ENCODE results near the gene MAPT.
"Not testable (repeated sequence)": the region's sequence is repeated elsewhere in the genome, so short reads cannot be mapped to it uniquely, and the experiment has no call there.

MAPT gene

GRCh38 chr17:45935710-45936509 is 41.6 kb downstream of the MAPT start:
- H3K9ac ChIP-seq = no peak overlapping the region
- H3K27ac ChIP-seq = no peak overlapping the region
- no peaks in the 10 kb centered on the region for H3K4me1 ChIP-seq
- no peaks in the 10 kb centered on the region for H3K27me3 ChIP-seq
- H3K9me3 ChIP-seq (replicated peaks in 1 of 11) = no peaks in the 10 kb centered on the region
- TF ChIP-seq Cebpa-rat (IDR thresholded peaks at IDR 0.05) = no peak
- no peak overlapping the region for H3K4me2 ChIP-seq
- H4K20me1 ChIP-seq = no peaks in the 10 kb centered on the region
- H3K36me3 ChIP-seq = no peaks in the 10 kb centered on the region
- H3K4me3 ChIP-seq = no peak overlapping the region

GRCh38 chr17:45936610-45937009 is 42.3 kb downstream of the MAPT start:
- Histone ChIP-seq H3K9me3 (replicated peaks in 1 of 11) (no peaks in the 10 kb centered on the region), H3K27ac (no peak overlapping the region), H3K4me1 (no peaks in the 10 kb centered on the region; a peak in 1 of 20 replicates), H3K36me3 (no peaks in the 10 kb centered on the region), H3K4me3 (no peak overlapping the region), H4K20me1 (no peaks in the 10 kb centered on the region), H3K4me2 (no peak overlapping the region), H3K27me3 (no peaks in the 10 kb centered on the region), H3K9ac (no peak overlapping the region)
- no peak for TF ChIP-seq Cebpa-rat (IDR thresholded peaks at IDR 0.05)

GRCh38 chr17:45937186-45937585 is 42.8 kb downstream of the MAPT start:
- not testable (repeated sequence) for H3K9me3 ChIP-seq (replicated peaks in 1 of 11); H3K9ac ChIP-seq; H4K20me1 ChIP-seq; H3K4me3 ChIP-seq; H3K4me1 ChIP-seq; H3K4me2 ChIP-seq; H3K27ac ChIP-seq; H3K36me3 ChIP-seq; H3K27me3 ChIP-seq

GRCh38 chr17:45939395-45939794 is 45.0 kb downstream of the MAPT start:
- Histone ChIP-seq H3K36me3 (no peaks in the 10 kb centered on the region), H3K9ac (no peak overlapping the region), H3K4me1 (peaks cover 0 to 8% (median 6%) of the 10 kb centered on the region in 10 experiments; a peak in 7 of 20 replicates), H3K4me2 (no peak overlapping the region), H4K20me1 (no peaks in the 10 kb centered on the region), H3K27me3 (no peaks in the 10 kb centered on the region), H3K4me3 (no peak overlapping the region), H3K27ac (no peak overlapping the region), H3K9me3 (replicated peaks in 1 of 11) (no peaks in the 10 kb centered on the region)
- TF ChIP-seq Cebpa-rat (IDR thresholded peaks at IDR 0.05) = no peak

GRCh38 chr17:45940293-45940692 is 45.9 kb downstream of the MAPT start:
- H3K27ac ChIP-seq = no peak overlapping the region
- no peaks in the 10 kb centered on the region for H3K9me3 ChIP-seq (replicated peaks in 1 of 11)
- no peak overlapping the region for H3K4me3 ChIP-seq
- no peak for TF ChIP-seq Cebpa-rat (IDR thresholded peaks at IDR 0.05)
- H3K4me2 ChIP-seq = no peak overlapping the region
- peaks cover 0 to 8% (median 6%) of the 10 kb centered on the region in 10 experiments; a peak in 7 of 20 replicates for H3K4me1 ChIP-seq
- no peak overlapping the region for H3K9ac ChIP-seq
- H4K20me1 ChIP-seq = no peaks in the 10 kb centered on the region
- H3K27me3 ChIP-seq = no peaks in the 10 kb centered on the region
- H3K36me3 ChIP-seq = no peaks in the 10 kb centered on the region

GRCh38 chr17:45940826-45941225 is 46.5 kb downstream of the MAPT start:
- no peaks in the 10 kb centered on the region for H4K20me1 ChIP-seq
- no peaks in the 10 kb centered on the region for H3K36me3 ChIP-seq
- H3K4me1 ChIP-seq = peaks cover 0 to 8% (median 6%) of the 10 kb centered on the region in 10 experiments; a peak in 7 of 20 replicates
- no peak for TF ChIP-seq Cebpa-rat (IDR thresholded peaks at IDR 0.05)
- no peaks in the 10 kb centered on the region for H3K9me3 ChIP-seq (replicated peaks in 1 of 11)
- H3K4me2 ChIP-seq = no peak overlapping the region
- no peak overlapping the region for H3K9ac ChIP-seq
- no peak overlapping the region for H3K4me3 ChIP-seq
- H3K27me3 ChIP-seq = no peaks in the 10 kb centered on the region
- no peak overlapping the region for H3K27ac ChIP-seq

- Histone ChIP-seq H3K9me3 (replicated peaks in 1 of 11) (no peaks in the 10 kb centered on the region), H3K4me3 (no peak overlapping the region), H3K4me1 (peaks cover 0 to 8% (median 6%) of the 10 kb centered on the region in 10 experiments; a peak in 7 of 20 replicates), H3K27me3 (no peaks in the 10 kb centered on the region), H3K27ac (no peak overlapping the region), H3K9ac (no peak overlapping the region), H3K36me3 (no peaks in the 10 kb centered on the region), H4K20me1 (no peaks in the 10 kb centered on the region), H3K4me2 (no peak overlapping the region)
- TF ChIP-seq Cebpa-rat (IDR thresholded peaks at IDR 0.05) = no peak
Observed at GRCh38 chr17:45941395-45941794, 47.0 kb downstream of the MAPT start.

- H3K27me3 ChIP-seq = no peaks in the 10 kb centered on the region
- H3K4me2 ChIP-seq = no peak overlapping the region
- no peak overlapping the region for H3K4me3 ChIP-seq
- no peaks in the 10 kb centered on the region for H3K36me3 ChIP-seq
- peaks cover 0 to 8% (median 6%) of the 10 kb centered on the region in 10 experiments; a peak in 7 of 20 replicates for H3K4me1 ChIP-seq
- TF ChIP-seq Cebpa-rat (IDR thresholded peaks at IDR 0.05) = no peak
- H3K9me3 ChIP-seq (replicated peaks in 1 of 11) = no peaks in the 10 kb centered on the region
- H3K27ac ChIP-seq = no peak overlapping the region
- no peak overlapping the region for H3K9ac ChIP-seq
- no peaks in the 10 kb centered on the region for H4K20me1 ChIP-seq
Observed at GRCh38 chr17:45942284-45942683, 47.9 kb downstream of the MAPT start.

- Histone ChIP-seq H3K9ac (no peak overlapping the region), H3K4me2 (no peak overlapping the region), H3K4me3 (no peak overlapping the region), H4K20me1 (no peaks in the 10 kb centered on the region), H3K4me1 (peaks cover 0 to 8% (median 6%) of the 10 kb centered on the region in 10 experiments; a peak in 6 of 20 replicates), H3K27me3 (peaks cover 17 to 29% (median 22%) of the 10 kb centered on the region in 11 experiments), H3K9me3 (replicated peaks in 1 of 11) (0 out of 22 replicates have a peak, but pooled peaks cover 0 to 4% (median 0%) of the 10 kb centered on the region in 11 experiments), H3K27ac (no peak overlapping the region), H3K36me3 (no peaks in the 10 kb centered on the region)
- no peak for TF ChIP-seq Cebpa-rat (IDR thresholded peaks at IDR 0.05)
Observed at GRCh38 chr17:45946841-45947256, 52.5 kb downstream of the MAPT start.

GRCh38 chr17:45948498-45948880 is 54.1 kb downstream of the MAPT start:
- no peak overlapping the region for H3K4me3 ChIP-seq
- no peaks in the 10 kb centered on the region; a peak in 2 of 22 replicates for H4K20me1 ChIP-seq
- H3K4me1 ChIP-seq = peaks cover 0 to 7% (median 5%) of the 10 kb centered on the region in 10 experiments; a peak in 6 of 20 replicates
- H3K27ac ChIP-seq = no peak overlapping the region
- H3K36me3 ChIP-seq = no peaks in the 10 kb centered on the region
- no peak overlapping the region for H3K4me2 ChIP-seq
- H3K27me3 ChIP-seq = peaks cover 17 to 29% (median 22%) of the 10 kb centered on the region in 11 experiments
- 0 out of 22 replicates have a peak, but pooled peaks cover 0 to 4% (median 0%) of the 10 kb centered on the region in 11 experiments for H3K9me3 ChIP-seq (replicated peaks in 1 of 11)
- no peak for TF ChIP-seq Cebpa-rat (IDR thresholded peaks at IDR 0.05)
- no peak overlapping the region for H3K9ac ChIP-seq

All from BLaER1 treated with 17β-estradiol and CSF1 and Interleukin-3, amounts not matched to agents 10 nM and 100 nM (cell line).